Measurements from ENCODE around the gene IP6K2.
"Not testable (repeated sequence)": the region's sequence is repeated elsewhere in the genome, so short reads cannot be mapped to it uniquely, and the experiment has no call there.

The IP6K2 gene

GRCh38 chr3:48725185-48725855, 8.3 kb upstream of the IP6K2 start:
- not testable (repeated sequence) for FAIRE-seq

- no peak for FAIRE-seq
Measured at GRCh38 chr3:48723725-48724124, 6.7 kb upstream of the IP6K2 start.

- not testable (repeated sequence) for FAIRE-seq
Measured at GRCh38 chr3:48723293-48723692, 6.3 kb upstream of the IP6K2 start.

GRCh38 chr3:48716508-48716981, 476 bp downstream of the IP6K2 start:
- FAIRE-seq = no peak

GRCh38 chr3:48715174-48715800, 1.7 kb downstream of the IP6K2 start:
- no peak for FAIRE-seq

GRCh38 chr3:48711727-48712126, 5.3 kb downstream of the IP6K2 start:
- no peak for FAIRE-seq

- FAIRE-seq = no peak
Measured at GRCh38 chr3:48709051-48709461, 8.0 kb downstream of the IP6K2 start.

- FAIRE-seq = no peak
Measured at GRCh38 chr3:48708481-48708889, 8.5 kb downstream of the IP6K2 start.

GRCh38 chr3:48707157-48707556, 9.9 kb downstream of the IP6K2 start:
- no peak for FAIRE-seq

- no peak for FAIRE-seq
Measured at GRCh38 chr3:48702320-48702920, 14.6 kb downstream of the IP6K2 start.

- no peak for FAIRE-seq
Measured at GRCh38 chr3:48700731-48701405, 16.2 kb downstream of the IP6K2 start.

- FAIRE-seq = no peak
Measured at GRCh38 chr3:48698891-48699290, 18.1 kb downstream of the IP6K2 start.

- peak; percentile 30 for FAIRE-seq
Measured at GRCh38 chr3:48697952-48698351, 19.1 kb downstream of the IP6K2 start.

GRCh38 chr3:48696601-48697000, 20.4 kb downstream of the IP6K2 start:
- FAIRE-seq = no peak

- FAIRE-seq = no peak
Measured at GRCh38 chr3:48696156-48696555, 20.9 kb downstream of the IP6K2 start.

- FAIRE-seq = no peak
Measured at GRCh38 chr3:48695393-48695753, 21.6 kb downstream of the IP6K2 start.

GRCh38 chr3:48694610-48695392, 22.2 kb downstream of the IP6K2 start:
- FAIRE-seq = no peak

- no peak for FAIRE-seq
Measured at GRCh38 chr3:48693826-48694225, 23.2 kb downstream of the IP6K2 start.

GRCh38 chr3:48692551-48692950, 24.5 kb downstream of the IP6K2 start:
- FAIRE-seq = no peak

- no peak for FAIRE-seq
Measured at GRCh38 chr3:48690846-48691458, 26.1 kb downstream of the IP6K2 start.

GRCh38 chr3:48689384-48689783, 27.6 kb downstream of the IP6K2 start:
- no peak for FAIRE-seq

GRCh38 chr3:48688737-48689075, 28.3 kb downstream of the IP6K2 start:
- no peak for FAIRE-seq

Measured in A204.1 (cell line).